ENCODE data around the gene UROD. TPM values are rescaled to one million over a fixed set of nuclear protein-coding genes. Genes with fewer than 3 reads are reported as not detected.
"Not testable (repeated sequence)": the region's sequence is repeated elsewhere in the genome, so short reads cannot be mapped to it uniquely, and the experiment has no call there.

Gene UROD
- total and polyA plus RNA-seq, 3 donors from 2014 or later = 111 to 187 (median 127) TPM

DNA sequence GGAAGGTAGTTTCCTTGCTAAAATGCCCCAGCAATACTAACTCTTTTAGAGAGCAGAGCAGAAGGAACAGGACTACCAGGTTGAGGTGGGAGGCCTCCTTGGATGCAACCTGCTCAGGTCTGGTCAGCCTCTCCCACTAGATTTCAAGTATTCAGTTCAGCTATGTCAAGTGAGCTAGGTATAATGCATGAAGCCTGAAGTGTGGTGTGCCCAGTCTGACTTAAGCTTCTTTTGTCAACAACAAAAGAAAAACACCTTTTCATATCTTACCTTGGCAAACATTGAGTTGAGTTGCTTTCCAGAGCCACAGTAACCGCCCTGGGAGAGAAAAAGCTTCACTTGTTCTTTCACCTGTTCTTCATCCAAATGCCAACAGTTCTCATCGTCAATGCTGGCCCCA is 47.8 kb downstream of the UROD start:
- H3K27ac ChIP-seq = no peak overlapping the region
- intact Hi-C loops (cut with DNase I; ENCODE audit: low total_unique reads) = no loop called here
- no peak overlapping the region for H3K4me3 ChIP-seq
- H3K9me3 ChIP-seq = no peaks in the 10 kb centered on the region
- no peak for TF ChIP-seq POLR2A (IDR thresholded peaks at IDR 0.05)
- TF ChIP-seq, protein P1, sequence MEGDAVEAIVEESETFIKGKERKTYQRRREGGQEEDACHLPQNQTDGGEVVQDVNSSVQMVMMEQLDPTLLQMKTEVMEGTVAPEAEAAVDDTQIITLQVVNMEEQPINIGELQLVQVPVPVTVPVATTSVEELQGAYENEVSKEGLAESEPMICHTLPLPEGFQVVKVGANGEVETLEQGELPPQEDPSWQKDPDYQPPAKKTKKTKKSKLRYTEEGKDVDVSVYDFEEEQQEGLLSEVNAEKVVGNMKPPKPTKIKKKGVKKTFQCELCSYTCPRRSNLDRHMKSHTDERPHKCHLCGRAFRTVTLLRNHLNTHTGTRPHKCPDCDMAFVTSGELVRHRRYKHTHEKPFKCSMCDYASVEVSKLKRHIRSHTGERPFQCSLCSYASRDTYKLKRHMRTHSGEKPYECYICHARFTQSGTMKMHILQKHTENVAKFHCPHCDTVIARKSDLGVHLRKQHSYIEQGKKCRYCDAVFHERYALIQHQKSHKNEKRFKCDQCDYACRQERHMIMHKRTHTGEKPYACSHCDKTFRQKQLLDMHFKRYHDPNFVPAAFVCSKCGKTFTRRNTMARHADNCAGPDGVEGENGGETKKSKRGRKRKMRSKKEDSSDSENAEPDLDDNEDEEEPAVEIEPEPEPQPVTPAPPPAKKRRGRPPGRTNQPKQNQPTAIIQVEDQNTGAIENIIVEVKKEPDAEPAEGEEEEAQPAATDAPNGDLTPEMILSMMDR (IDR thresholded peaks at IDR 0.05) = no peak
- DNase-seq = no peak
- H3K36me3 ChIP-seq (ENCODE audit: low read depth, missing control alignments) = no peaks in the 10 kb centered on the region
- WGBS, 2 donors = 81 to 100% methylated on average over 2 of the region's 2 CpGs
- no peaks in the 10 kb centered on the region for H3K27me3 ChIP-seq
- H3K4me1 ChIP-seq = no peaks in the 10 kb centered on the region

DNA sequence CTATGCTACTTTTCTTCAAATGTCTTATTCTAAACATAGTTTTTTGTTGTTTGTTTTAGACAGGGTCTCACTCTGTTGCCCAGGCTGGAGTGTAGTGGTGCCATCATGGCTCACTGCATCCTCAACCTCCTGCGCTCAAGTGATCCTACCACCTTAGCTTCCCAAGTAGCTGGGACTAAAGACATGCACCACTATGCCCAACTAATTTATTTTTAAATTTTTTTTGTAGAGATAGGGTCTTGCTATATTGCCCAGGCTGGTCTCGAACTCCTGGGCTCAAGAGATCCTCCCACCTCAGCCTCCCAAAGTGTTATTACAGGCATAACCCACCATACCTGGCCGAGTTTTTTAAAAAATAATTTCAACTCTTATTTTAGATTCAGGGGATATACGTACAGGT is 50.4 kb downstream of the UROD start:
- H3K9me3 ChIP-seq; H3K4me3 ChIP-seq; DNase-seq; H3K27ac ChIP-seq; H3K27me3 ChIP-seq; H3K36me3 ChIP-seq (ENCODE audit: low read depth, missing control alignments); H3K4me1 ChIP-seq; intact Hi-C loops (cut with DNase I; ENCODE audit: low total_unique reads): not testable (repeated sequence)
- WGBS, 2 donors = 85 to 96% methylated on average over 4 of the region's 4 CpGs

DNA sequence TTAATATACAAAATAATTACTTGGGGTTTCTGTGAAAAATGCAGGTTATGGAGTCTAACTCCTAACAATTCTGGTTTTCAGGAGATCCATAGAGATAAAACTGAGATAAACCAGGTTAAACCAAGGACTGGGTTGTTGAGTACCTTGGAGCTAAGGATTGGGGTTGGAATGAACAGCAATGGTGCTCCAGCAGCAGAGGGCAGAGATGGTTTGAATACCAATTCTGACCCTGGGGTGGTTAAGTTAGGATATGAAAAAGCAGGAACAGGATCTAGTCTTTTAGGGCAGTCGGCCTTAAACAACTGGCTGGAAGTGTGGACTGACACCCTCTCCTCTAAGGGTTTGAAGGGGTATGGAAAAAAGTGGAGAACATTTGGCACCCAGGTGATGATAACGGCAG is 53.0 kb downstream of the UROD start:
- Histone ChIP-seq H3K27ac (no peak overlapping the region), H3K4me3 (no peak overlapping the region), H3K4me1 (no peaks in the 10 kb centered on the region), H3K9me3 (no peaks in the 10 kb centered on the region), H3K27me3 (no peaks in the 10 kb centered on the region), H3K36me3 (ENCODE audit: low read depth, missing control alignments) (no peaks in the 10 kb centered on the region)
- 76 to 83% methylated on average over 2 of the region's 2 CpGs for WGBS, 2 donors
- TF ChIP-seq, protein P1 (IDR thresholded peaks at IDR 0.05) = no peak
- no peak for TF ChIP-seq POLR2A (IDR thresholded peaks at IDR 0.05)
- intact Hi-C loops (cut with DNase I; ENCODE audit: low total_unique reads) = no loop called here
- DNase-seq = no peak

Other genes starting within 250 kb of the UROD start
- gene RPS8, start 236.7 kb upstream of the UROD start, total RNA-seq = 100 to 1,000 TPM; 431 to 935 TPM
- 860 TPM for gene RPS8, start 236.7 kb upstream of the UROD start, polyA plus RNA-seq (ENCODE audit: insufficient read depth, low read depth, low replicate concordance)
- gene BEST4, start 224.1 kb upstream of the UROD start, total RNA-seq = 1 to 10 TPM; 1.1 to 1.7 TPM
- 0.79 TPM for gene BEST4, start 224.1 kb upstream of the UROD start, polyA plus RNA-seq (ENCODE audit: insufficient read depth, low read depth, low replicate concordance)
- gene PLK3, start 211.9 kb upstream of the UROD start, total RNA-seq = 10 to 100 TPM; 16.4 to 17.2 TPM
- gene PLK3, start 211.9 kb upstream of the UROD start, polyA plus RNA-seq (ENCODE audit: insufficient read depth, low read depth, low replicate concordance) = 7.2 TPM
- gene DYNLT4, start 204.9 kb upstream of the UROD start, total RNA-seq = 1 to 10 TPM; 3.2 to 4.0 TPM
- gene DYNLT4, start 204.9 kb upstream of the UROD start, polyA plus RNA-seq (ENCODE audit: insufficient read depth, low read depth, low replicate concordance) = 0.47 TPM
- 10 to 100 TPM; 10.2 to 14.1 TPM for gene BTBD19, start 203.7 kb upstream of the UROD start, total RNA-seq
- 5.4 TPM for gene BTBD19, start 203.7 kb upstream of the UROD start, polyA plus RNA-seq (ENCODE audit: insufficient read depth, low read depth, low replicate concordance)
- gene PTCH2, start 169.0 kb upstream of the UROD start, total RNA-seq = 10 to 100 TPM; 36.8 to 47.8 TPM
- 15.2 TPM for gene PTCH2, start 169.0 kb upstream of the UROD start, polyA plus RNA-seq (ENCODE audit: insufficient read depth, low read depth, low replicate concordance)
- gene EIF2B3, start 25.7 kb upstream of the UROD start, total RNA-seq = 10 to 100 TPM; 20.1 to 26.3 TPM
- gene EIF2B3, start 25.7 kb upstream of the UROD start, polyA plus RNA-seq (ENCODE audit: insufficient read depth, low read depth, low replicate concordance) = 30.9 TPM
- 10 to 100 TPM; 42.6 to 63.4 TPM for gene HECTD3, start 930 bp upstream of the UROD start, total RNA-seq
- gene HECTD3, start 930 bp upstream of the UROD start, polyA plus RNA-seq (ENCODE audit: insufficient read depth, low read depth, low replicate concordance) = 30.9 TPM
- 10 to 100 TPM; 13.7 to 19.5 TPM for gene ZSWIM5, start 194.4 kb downstream of the UROD start, total RNA-seq
- gene ZSWIM5, start 194.4 kb downstream of the UROD start, polyA plus RNA-seq (ENCODE audit: insufficient read depth, low read depth, low replicate concordance) = 8.8 TPM